ENCODE results near the gene LIMK1.

LIMK1 gene

DNA sequence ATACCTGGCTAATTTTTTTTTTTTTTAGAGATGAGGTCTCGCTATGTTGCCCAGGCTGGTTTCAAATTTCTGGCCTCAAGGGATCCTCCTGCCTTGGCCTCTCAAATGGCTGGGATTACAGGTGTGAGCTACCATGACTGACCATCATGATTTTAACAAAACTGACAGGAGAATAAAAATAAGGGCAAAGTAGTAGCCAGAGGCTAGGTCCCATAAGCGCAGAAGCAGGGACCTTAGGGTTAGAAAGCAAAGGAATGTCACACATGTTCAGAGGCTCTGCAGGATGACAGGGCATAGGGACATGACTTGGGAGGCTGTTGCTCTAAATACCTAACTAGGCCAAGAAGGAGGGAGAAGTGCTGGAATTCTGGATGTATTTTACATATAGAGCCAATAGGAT lies 5.1 kb upstream of the LIMK1 start:
- DNase-seq (ENCODE audit: extremely low spot score, insufficient read length, low read depth) = no peak
- FAIRE-seq = no peak

DNA sequence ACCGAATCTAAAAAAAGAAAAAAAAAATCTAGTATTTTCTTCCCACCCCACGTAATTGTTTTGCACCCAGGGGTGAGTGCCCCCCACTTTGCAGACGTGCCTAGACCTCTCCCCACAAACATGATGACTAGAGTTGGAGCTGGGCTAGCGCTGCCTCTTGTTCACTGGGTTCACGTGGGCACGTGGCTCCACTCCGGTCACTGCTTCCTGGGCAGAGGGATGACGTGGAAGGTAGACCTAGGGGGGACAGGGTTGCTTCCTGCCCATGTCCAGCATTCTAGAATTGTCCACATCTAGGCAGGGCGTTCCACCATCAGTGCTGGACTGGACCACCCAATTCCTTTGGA lies 861 bp upstream of the LIMK1 start:
- no peak for FAIRE-seq
- DNase-seq (ENCODE audit: extremely low spot score, insufficient read length, low read depth) = no peak

- FAIRE-seq (no peak), DNase-seq (ENCODE audit: extremely low spot score, insufficient read length, low read depth) (no peak)
These were observed 521 bp downstream of the LIMK1 start for GRCh38 chr7:74083928-74084721.

DNA sequence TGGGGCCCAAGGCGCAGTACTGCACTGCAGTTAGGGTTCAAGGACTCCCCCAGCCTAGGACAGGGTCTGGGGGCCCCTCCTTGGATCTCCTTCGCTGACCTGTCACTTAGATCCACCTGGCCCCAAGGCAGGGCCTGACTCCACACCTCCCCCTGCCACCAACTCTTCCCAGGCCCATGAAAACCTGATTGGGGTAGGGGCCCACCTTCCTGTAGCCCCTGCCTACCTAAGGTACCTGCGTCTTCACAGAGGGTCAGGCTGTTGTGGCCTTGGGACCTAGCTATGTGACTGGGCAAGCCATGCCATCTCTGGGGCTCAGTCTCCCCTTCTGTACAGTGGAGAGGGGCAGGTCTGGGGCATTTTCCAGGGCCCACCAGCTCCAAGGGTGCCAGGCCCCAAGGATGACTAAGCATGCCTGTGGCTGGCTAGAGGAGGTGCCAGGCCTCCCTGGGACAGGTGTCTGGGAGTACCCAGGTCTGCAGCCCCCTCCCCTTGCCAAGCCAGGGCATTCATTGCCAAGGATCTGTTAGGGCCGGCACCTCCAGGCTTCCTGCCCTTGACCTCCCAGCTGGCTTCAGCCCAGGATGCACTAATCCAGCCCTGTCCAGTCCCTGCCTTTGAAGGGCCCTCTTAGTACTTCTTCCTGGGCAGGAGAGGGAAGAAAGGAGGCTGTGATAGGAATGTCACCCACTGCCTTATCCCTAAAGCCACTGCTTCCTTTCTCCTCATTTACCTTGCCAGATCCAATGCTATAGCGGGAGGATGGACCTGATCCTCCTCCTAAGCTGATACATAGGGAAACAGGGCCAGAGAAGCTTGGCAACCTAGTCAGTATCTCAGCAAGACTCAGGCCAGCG lies 1.3 kb downstream of the LIMK1 start:
- DNase-seq (ENCODE audit: extremely low spot score, insufficient read length, low read depth) = no peak
- no peak for FAIRE-seq

DNA sequence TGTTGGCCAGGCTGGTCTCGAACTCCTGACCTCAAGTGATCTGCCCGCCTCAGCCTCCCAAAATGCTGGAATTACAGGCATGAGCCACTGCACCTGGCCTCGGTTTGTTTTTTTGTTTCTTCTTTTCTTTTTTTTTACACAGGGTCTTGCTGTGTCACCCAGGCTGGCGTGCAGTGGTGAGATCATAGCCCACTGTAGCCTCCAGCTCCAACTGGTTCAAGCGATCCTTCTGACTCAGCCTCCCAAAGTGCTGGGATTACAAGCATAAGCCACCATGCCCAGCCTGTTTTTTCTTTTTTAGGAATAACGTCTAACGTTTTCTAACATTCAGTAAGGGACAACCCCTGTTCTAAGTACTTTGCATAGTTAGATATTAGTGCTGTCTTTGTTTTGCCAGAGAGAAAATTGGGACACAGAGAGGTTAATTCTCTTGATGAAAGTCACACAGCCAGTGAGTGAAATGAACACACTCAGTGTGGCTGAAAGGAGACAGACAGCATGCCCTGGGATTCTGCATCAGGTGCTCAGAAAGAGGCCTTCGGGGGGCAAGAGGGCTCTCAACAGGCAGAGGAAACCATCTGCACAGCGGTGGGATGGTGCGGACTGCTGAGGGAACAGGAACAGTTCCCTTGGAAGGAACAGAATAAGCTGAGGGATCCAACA lies 4.3 kb downstream of the LIMK1 start:
- no peak for DNase-seq (ENCODE audit: extremely low spot score, insufficient read length, low read depth)
- FAIRE-seq = no peak

DNA sequence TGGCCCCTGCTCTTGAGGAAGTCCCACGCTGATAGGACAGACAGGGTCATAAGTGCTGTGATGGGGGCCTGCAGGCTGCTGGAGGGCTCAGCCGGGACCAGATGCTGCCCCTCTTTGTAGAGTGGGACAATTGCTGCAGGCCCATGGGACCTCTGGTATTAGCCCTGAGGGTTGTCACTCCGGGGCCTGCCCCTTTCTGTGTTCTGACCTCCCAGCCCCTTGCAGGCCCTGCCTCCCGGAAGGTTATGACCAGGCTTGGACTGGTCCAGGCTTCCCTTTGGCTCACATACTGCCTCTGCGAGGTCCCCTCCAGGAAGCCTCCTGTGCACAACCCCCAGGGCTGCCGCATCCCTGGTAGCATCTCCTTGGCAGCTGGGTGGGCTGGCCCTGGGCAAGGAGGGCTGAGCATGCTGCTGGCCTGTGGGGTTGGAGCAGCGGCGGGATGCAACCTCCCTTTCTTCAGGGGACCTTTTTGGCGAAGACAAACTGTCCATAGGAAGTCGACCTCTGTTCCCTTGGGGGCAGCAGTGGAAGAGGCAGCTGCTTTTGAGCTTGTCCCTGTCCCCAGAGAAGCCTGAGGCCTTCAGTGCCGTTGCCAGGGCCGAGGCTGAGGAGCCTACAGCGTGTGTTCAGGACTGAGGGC lies 8.8 kb downstream of the LIMK1 start:
- peak; percentile 71 for FAIRE-seq
- no peak for DNase-seq (ENCODE audit: extremely low spot score, insufficient read length, low read depth)

DNA sequence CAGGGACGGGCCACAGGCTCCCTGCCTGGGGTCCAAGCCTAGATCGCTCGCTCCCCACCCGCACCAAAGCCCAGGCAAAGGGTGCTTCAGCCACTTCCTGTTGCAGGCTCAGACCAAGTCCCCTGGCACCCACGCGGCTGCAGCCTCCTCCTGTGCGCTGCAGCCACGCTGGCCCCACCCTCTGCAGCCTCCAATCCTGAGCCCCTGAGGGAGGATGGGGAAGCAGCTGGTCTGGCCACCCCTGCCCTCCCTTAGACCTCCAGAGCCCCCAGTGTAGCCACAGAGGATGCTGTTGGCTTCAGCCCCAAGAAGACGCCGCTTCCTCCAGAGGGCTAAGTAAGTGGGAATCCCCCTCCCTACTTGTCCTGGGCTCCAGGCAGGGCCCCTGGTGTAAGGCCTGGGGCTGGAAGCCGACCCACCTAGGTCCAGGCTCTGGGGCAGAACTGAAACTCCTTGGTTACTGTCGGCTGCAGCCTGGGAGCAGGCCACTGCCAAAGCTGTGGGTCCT lies 9.4 kb downstream of the LIMK1 start:
- peak; percentile 66 for DNase-seq (ENCODE audit: extremely low spot score, insufficient read length, low read depth)
- peak; percentile 88 for FAIRE-seq

- DNase-seq (ENCODE audit: extremely low spot score, insufficient read length, low read depth) = no peak
- no peak for FAIRE-seq
These were observed 10.1 kb downstream of the LIMK1 start for GRCh38 chr7:74093671-74094223.

DNA sequence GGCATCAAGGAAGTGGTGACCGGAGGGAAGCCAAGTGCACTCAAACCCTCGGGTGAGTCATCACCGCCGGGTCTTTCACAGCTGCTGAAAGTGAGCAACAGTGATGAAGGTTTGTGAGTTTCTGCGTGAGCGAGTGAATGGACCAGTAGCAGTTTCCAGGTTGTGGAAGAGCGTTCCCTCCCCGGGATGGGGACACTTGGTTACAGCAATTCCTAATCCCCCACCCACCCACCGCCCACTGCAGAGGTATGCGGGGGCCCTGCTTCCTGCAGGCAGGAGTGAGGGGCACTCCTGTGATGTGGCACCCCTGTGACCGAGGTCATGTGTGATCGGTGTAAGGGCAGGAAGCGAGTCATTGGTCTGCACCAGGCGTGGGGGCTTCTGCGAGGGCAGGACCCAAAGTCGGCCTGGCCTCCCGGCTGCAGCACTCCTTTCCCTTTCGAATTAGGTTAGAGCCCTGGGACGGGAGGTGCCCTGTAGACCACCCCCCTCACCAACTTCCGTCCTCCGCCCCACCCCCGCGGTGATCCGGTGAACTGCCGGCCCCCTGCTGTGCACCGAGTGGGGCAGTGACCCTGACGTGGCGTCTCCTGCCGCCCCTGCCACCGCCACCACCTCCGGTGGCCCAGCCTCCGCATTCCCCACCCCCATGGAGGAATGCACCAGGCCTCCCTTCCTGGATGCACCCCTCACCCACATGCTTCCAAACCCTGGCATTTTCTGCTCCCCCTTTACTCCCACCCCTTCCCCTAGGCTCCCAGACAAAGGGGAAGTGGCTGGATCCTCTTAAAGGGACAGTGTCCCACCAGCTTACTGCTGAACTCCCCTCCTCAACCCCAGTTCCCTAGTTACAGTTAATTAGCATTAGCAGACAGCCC lies 10.9 kb downstream of the LIMK1 start:
- peak; percentile 85 for FAIRE-seq
- DNase-seq (ENCODE audit: extremely low spot score, insufficient read length, low read depth) = no peak

- no peak for DNase-seq (ENCODE audit: extremely low spot score, insufficient read length, low read depth)
- FAIRE-seq = no peak
These were observed 11.5 kb downstream of the LIMK1 start for GRCh38 chr7:74095135-74095534.

- FAIRE-seq = no peak
These were observed 14.5 kb downstream of the LIMK1 start for GRCh38 chr7:74097937-74098614.

GRCh38 chr7:74099031-74099430 lies 15.4 kb downstream of the LIMK1 start:
- FAIRE-seq (no peak), DNase-seq (ENCODE audit: extremely low spot score, insufficient read length, low read depth) (no peak)

More at GRCh38 chr7:74097937-74098614, 14.5 kb downstream of the LIMK1 start:
- DNase-seq (ENCODE audit: extremely low spot score, insufficient read length, low read depth) = no peak

GRCh38 chr7:74101061-74101681 lies 17.6 kb downstream of the LIMK1 start:
- FAIRE-seq (peak; percentile 75), DNase-seq (ENCODE audit: extremely low spot score, insufficient read length, low read depth) (no peak)

DNA sequence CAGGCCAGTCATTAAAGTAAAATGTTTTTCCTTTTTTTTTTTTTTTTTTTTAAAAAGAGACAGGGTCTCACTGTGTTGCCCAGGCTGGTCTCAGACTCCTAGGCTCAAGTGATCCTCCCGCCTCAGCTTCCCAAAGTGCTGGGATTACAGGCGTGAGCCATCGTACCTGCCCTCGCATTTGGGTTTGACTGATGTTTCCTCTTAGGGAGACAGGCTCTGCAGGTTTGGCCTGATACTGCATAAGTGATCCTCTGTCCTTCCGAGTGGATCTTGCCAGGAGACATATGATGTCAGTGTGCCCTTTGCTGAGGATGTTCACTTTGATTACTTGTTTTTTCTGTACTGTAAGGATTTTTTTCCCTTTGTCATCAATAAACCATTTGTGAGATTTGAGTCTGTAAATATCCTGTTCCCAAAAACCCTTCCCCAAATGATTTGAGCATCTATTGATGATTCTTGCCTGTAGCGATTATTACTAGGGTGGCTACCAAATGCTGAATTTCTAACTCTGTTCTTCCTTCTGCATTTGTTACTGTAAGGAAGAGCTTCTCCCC lies 19.7 kb downstream of the LIMK1 start:
- DNase-seq (ENCODE audit: extremely low spot score, insufficient read length, low read depth) = no peak
- FAIRE-seq = no peak

DNA sequence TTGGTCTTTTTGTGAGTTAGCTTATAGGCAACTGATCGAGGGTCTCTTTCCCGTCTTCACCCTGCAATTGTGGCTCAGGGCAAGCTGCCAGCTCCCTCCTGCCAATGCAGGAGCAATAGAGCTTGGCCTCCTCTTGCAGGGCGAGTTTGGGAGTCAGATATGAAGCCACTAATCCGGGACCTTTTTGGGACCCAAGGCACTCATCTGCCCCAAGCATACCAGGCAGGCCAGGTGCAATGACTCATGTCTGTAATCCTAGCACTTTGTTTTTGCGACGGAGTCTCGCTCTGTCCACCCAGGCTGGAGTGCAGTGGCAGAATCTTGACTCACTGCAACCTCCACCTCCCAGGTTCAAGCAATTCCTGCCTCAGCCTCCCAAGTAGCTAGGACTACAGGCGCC lies 21.1 kb downstream of the LIMK1 start:
- FAIRE-seq = no peak
- no peak for DNase-seq (ENCODE audit: extremely low spot score, insufficient read length, low read depth)

DNA sequence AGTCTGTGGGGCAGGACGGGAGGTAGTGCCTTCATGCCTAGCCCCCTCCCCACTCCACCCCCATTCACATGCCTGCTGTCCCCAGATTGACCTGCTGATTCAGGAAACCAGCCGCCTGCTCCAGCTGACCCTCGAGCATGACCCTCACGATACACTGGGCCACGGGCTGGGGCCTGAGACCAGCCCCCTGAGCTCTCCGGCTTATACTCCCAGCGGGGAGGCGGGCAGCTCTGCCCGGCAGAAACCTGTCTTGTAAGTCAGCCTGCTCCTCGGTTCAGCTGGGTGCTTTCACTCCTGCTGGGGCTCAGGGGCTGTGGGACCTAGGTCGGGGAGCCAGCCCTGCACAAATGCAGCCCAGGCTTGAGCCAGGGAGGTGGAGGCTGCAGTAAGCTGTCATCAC lies 22.4 kb downstream of the LIMK1 start:
- FAIRE-seq = no peak
- no peak for DNase-seq (ENCODE audit: extremely low spot score, insufficient read length, low read depth)

DNA sequence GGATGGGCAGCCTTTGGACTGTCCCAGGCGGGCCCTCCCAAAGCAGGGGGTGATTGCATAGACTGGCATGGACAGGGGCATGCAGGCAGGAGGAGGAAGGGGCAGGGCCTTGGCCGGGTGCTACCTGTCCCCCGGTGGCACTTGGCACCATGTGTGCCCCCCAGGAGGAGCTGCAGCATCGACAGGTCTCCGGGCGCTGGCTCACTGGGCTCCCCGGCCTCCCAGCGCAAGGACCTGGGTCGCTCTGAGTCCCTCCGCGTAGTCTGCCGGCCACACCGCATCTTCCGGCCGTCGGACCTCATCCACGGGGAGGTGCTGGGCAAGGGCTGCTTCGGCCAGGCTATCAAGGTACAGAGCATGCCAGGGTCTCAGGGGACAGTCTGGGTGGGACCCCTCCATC lies 23.2 kb downstream of the LIMK1 start:
- FAIRE-seq = no peak

GRCh38 chr7:74115326-74115725 lies 31.7 kb downstream of the LIMK1 start:
- FAIRE-seq = no peak
- no peak for DNase-seq (ENCODE audit: extremely low spot score, insufficient read length, low read depth)

More for the DNA sequence above, 23.2 kb downstream of the LIMK1 start:
- no peak for DNase-seq (ENCODE audit: extremely low spot score, insufficient read length, low read depth)

Measured in GM18507 (cell line).